Right lung (tissue), 5 donors: ENCODE results near the gene SOS1. TPM values are rescaled to one million over a fixed set of nuclear protein-coding genes. Genes with fewer than 3 reads are reported as not detected.
"Not testable (repeated sequence)": the region's sequence is repeated elsewhere in the genome, so short reads cannot be mapped to it uniquely, and the experiment has no call there.

Source experiments
- DNase-seq, 2 donors: peaks; one replicate each; pipeline ENCODE4 v3.0.0-alpha.2; 2013
- polyA plus RNA-seq, 5 donors: library from polyadenylated mRNA; unstranded; fragments of 120-200 nt; gene quantifications; one replicate each; pipeline versions ENCODE4 v1.2.1 to v1.2.3, GENCODE V29; 2013; ENCODE audit warnings: inconsistent platforms in 1 of 5, low replicate concordance in 1 of 5; ENCODE audit not compliant: insufficient read length in 5 of 5, insufficient read depth in 1 of 5

SOS1 gene
- polyA plus RNA-seq, 5 donors, result 36.2 to 74.9 (median 67.6) TPM

GRCh38 chr2:39140322-39140847, 19.5 kb upstream of the SOS1 start:
- DNase-seq, result no peak

GRCh38 chr2:39139511-39140237, 18.8 kb upstream of the SOS1 start:
- no peak for DNase-seq

GRCh38 chr2:39138837-39139211, 18.0 kb upstream of the SOS1 start:
- no peak for DNase-seq

GRCh38 chr2:39138187-39138836, 17.5 kb upstream of the SOS1 start:
- not testable (repeated sequence) for DNase-seq

- DNase-seq, result no peak
Observed at GRCh38 chr2:39136799-39137198, 15.9 kb upstream of the SOS1 start.

GRCh38 chr2:39135690-39136259, 14.9 kb upstream of the SOS1 start:
- no peak for DNase-seq

- no peak for DNase-seq
Observed at GRCh38 chr2:39133215-39133851, 12.5 kb upstream of the SOS1 start.

GRCh38 chr2:39128919-39129391, 8.1 kb upstream of the SOS1 start:
- no peak for DNase-seq

- DNase-seq, result peak in 1 of 2 donors; percentile 28
Observed at GRCh38 chr2:39127973-39128372, 7.1 kb upstream of the SOS1 start.

- no peak for DNase-seq
Observed at GRCh38 chr2:39124746-39125057, 3.9 kb upstream of the SOS1 start.

- DNase-seq, result peak; percentile 95 to 96
Observed at GRCh38 chr2:39124000-39124745, 3.3 kb upstream of the SOS1 start.

- DNase-seq, result no peak
Observed at GRCh38 chr2:39123436-39123999, 2.7 kb upstream of the SOS1 start.

- DNase-seq, result no peak
Observed at GRCh38 chr2:39121523-39122063, 742 bp upstream of the SOS1 start.

GRCh38 chr2:39120521-39120770, 405 bp downstream of the SOS1 start:
- no peak for DNase-seq

- peak; percentile 56 to 71 for DNase-seq
Observed at GRCh38 chr2:39119732-39120520, 925 bp downstream of the SOS1 start.

- DNase-seq, result no peak
Observed at GRCh38 chr2:39118786-39119499, 1.9 kb downstream of the SOS1 start.

- DNase-seq, result no peak
Observed at GRCh38 chr2:39115556-39115955, 5.3 kb downstream of the SOS1 start.

GRCh38 chr2:39114771-39115170, 6.1 kb downstream of the SOS1 start:
- no peak for DNase-seq

- DNase-seq, result no peak
Observed at GRCh38 chr2:39109537-39109936, 11.3 kb downstream of the SOS1 start.

- DNase-seq, result no peak
Observed at GRCh38 chr2:39108377-39108776, 12.5 kb downstream of the SOS1 start.
